Measurements from ENCODE around the gene KCNT1.

The KCNT1 gene

GRCh38 chr9:135840539-135840938 is 138.6 kb downstream of the KCNT1 start:
- no peak overlapping the region for H3K9ac ChIP-seq (ENCODE audit: low read depth in 1 of 2, low read length in 2 of 2)
- H3K36me3 ChIP-seq (ENCODE audit: control insufficient read depth in 1 of 2, insufficient read depth in 2 of 2, low read length in 2 of 2): no peaks in the 10 kb centered on the region
- H3K9me3 ChIP-seq (ENCODE audit: control insufficient read depth in 1 of 2, low read length in 2 of 2): no peaks in the 10 kb centered on the region
- no peak overlapping the region for H3K27ac ChIP-seq (ENCODE audit: low read depth, low read length)
- H3K4me3 ChIP-seq (ENCODE audit: low read depth in 1 of 2, low read length in 2 of 2): no peak overlapping the region
- H3K4me1 ChIP-seq (ENCODE audit: control insufficient read depth in 1 of 2, insufficient read depth in 2 of 2, low read length in 2 of 2): no peaks in the 10 kb centered on the region
- H3K27me3 ChIP-seq (ENCODE audit: control insufficient read depth in 1 of 2, insufficient read depth in 2 of 2, low read length in 2 of 2): no peaks in the 10 kb centered on the region

All from duodenal mucosa (tissue), 2 donors.